Adrenal gland (tissue), 19 donors: ENCODE data around the gene MTHFD1L. TPM values are rescaled to one million over a fixed set of nuclear protein-coding genes. Genes with fewer than 3 reads are reported as not detected.
"Not testable (repeated sequence)": the region's sequence is repeated elsewhere in the genome, so short reads cannot be mapped to it uniquely, and the experiment has no call there.

Experiments used
- DNase-seq, 7 donors: peaks; one replicate each; pipeline ENCODE4 v3.0.0-alpha.2; 2019 to 2020
- H3K27ac ChIP-seq, 5 donors: fragments of 200-600 bp; sonication (generic) in 4 of 5; 1 replicate in 3 of 5; 2 replicates in 2 of 5; pipeline versions ENCODE4 v1.5.1 to v1.8.0; 2016 to 2020; ENCODE audit warnings: mild to moderate bottlenecking in 1 of 5
- H3K27me3 ChIP-seq: fragments of 200-600 bp; 2 replicates; pipeline ENCODE4 v1.8.0; 2021
- H3K36me3 ChIP-seq, 2 donors: fragments of 200-600 bp; replicated peaks in 1 of 2; 1 replicate in 1 of 2; 2 replicates in 1 of 2; pipeline versions ENCODE4 v1.5.1 to v1.8.0; 2018 to 2022
- H3K4me1 ChIP-seq, 2 donors: fragments of 200-600 bp; replicated peaks in 1 of 2; 1 replicate in 1 of 2; 2 replicates in 1 of 2; pipeline versions ENCODE4 v1.5.1 to v1.8.0; 2018 to 2021
- H3K4me3 ChIP-seq, 4 donors: fragments of 200-600 bp; sonication (generic) in 3 of 4; one replicate each; pipeline ENCODE4 v1.5.1; 2016 to 2018
- H3K9me3 ChIP-seq, 3 donors: fragments of 200-600 bp; sonication (generic) in 1 of 3; replicated peaks in 1 of 3; 1 replicate in 2 of 3; 2 replicates in 1 of 3; pipeline versions ENCODE4 v1.5.1 to v1.8.0; 2016 to 2021
- POLR2A ChIP-seq, 2 donors: fragments of 450-650 bp; IDR thresholded peaks; one replicate each; pipeline ENCODE4 v1.6.1; 2017; ENCODE audit warnings: antibody characterized with exemption in 2 of 2, mild to moderate bottlenecking in 2 of 2, moderate library complexity in 1 of 2
- WGBS, 4 donors: extraction: QIAGEN DNeasy Blood & Tissue Kit in 2 of 4; methylation state at CpG; one replicate each; pipeline versions ENCODE4 v1.1.5 to v1.1.7; 2013 to 2017; 5-methylcytosine and 5-hydroxymethylcytosine counted together
- intact Hi-C, 2 donors: fragments of 100-400 bp; cut with DNase I; formaldehyde crosslinking; loops; one replicate each; pipeline versions ENCODE4 v1.14.1 to v1.15.0; 2022 to 2023
- long read RNA-seq, 10 donors: library from polyadenylated mRNA in 3 of 10; unstranded in 2 of 10; stranded (forward) in 1 of 10; transcript quantifications; one replicate each; pipeline ENCODE4 v2.0.0 and lab custom pipeline, GENCODE V29; 2021 to 2026
- polyA plus RNA-seq, 3 donors: library from polyadenylated mRNA; stranded (reverse); fragments of 200-250 nt in 2 of 3; fragments of 350-450 nt in 1 of 3; fragmentation: Illumina TruSeq in 1 of 3; extraction: RNeasy Lipid Tissue Mini Kit (QIAGEN cat#74804) in 1 of 3; gene quantifications; one replicate each; pipeline ENCODE4 v1.2.3, GENCODE V29; 2013 to 2014
- total RNA-seq, 9 donors: library from RNA; depleted of rRNA in 4 of 9; stranded (reverse); fragments of >200 nt in 4 of 9; fragments of 120-200 nt in 1 of 9; fragmentation: NEBNext Ultra II Directional in 1 of 9; extraction: Animal tissue kit (Norgen Biotek cat#: 25700) in 1 of 9; gene quantifications; one replicate each; pipeline versions ENCODE4 v1.1.0 to v1.2.4, GENCODE V29; 2013 to 2023
- TF ChIP-seq, protein P1 (sequence below), 6 experiments: fragments of 450-650 bp in 4 of 6; fragments of 200-600 bp in 2 of 6; sonication (generic) in 1 of 6; IDR thresholded peaks; 1 replicate in 5 of 6; 2 replicates in 1 of 6; pipeline versions ENCODE4 v1.5.1 to v1.8.0; 2016 to 2021; ENCODE audit warnings: antibody characterized with exemption in 6 of 6, mild to moderate bottlenecking in 2 of 6, moderate library complexity in 1 of 6
- donor health status: healthy with polysubstance abuse.
- donor health status: Bipolar disorder and iron deficiency.
- donor health status: DM: yes; HTN: yes; CAD: no.
- donor health status: DM: no; HTN: no; CAD: no.
- donor health status: DM: no; HTN: no; CAD: no.
- donor health status: DM: yes; HTN: yes; CAD: no.

MTHFD1L gene
- total RNA-seq = 10 to 100 TPM; 12.5 to 28.8 (median 21.1) TPM
- polyA plus RNA-seq = 10 to 100 TPM in 1 of 3 donors, 1 to 10 TPM in 2; 8.5 to 16.8 (median 9.8) TPM
- long read RNA-seq, donor 1 = 0 reads
- long read RNA-seq, donor 2, partial matches to known transcripts = 10 of 11 reads
- long read RNA-seq, donor 2, other reads (novel, unspliced or antisense) = 0 of 11 reads
- long read RNA-seq, donor 3, partial matches to known transcripts = 5 of 5 reads
- long read RNA-seq, donor 3, other reads (novel, unspliced or antisense) = 0 of 5 reads
- long read RNA-seq, donor 4, partial matches to known transcripts = 1 of 2 reads
- long read RNA-seq, donor 4, other reads (novel, unspliced or antisense) = 1 of 2 reads
- long read RNA-seq, donor 5, transcript MTHFD1L-211 (28 exons, 3,475 nt) = major isoform, 14 of 34 reads
- long read RNA-seq, donor 5, transcript MTHFD1L-203 (28 exons, 3,604 nt) = minor isoform, 9 of 34 reads
- long read RNA-seq, donor 5, partial matches to known transcripts = 1 of 34 reads
- long read RNA-seq, donor 5, other reads (novel, unspliced or antisense) = 7 of 34 reads
- long read RNA-seq, donor 6, partial matches to known transcripts = 3 of 4 reads
- long read RNA-seq, donor 6, other reads (novel, unspliced or antisense) = 1 of 4 reads
- long read RNA-seq, donor 7 = 0 reads
- long read RNA-seq, donor 8, partial matches to known transcripts = 5 of 8 reads
- long read RNA-seq, donor 8, other reads (novel, unspliced or antisense) = 0 of 8 reads
- long read RNA-seq, donor 9, partial matches to known transcripts = 8 of 8 reads
- long read RNA-seq, donor 9, other reads (novel, unspliced or antisense) = 0 of 8 reads
- long read RNA-seq, donor 10 = 0 reads

DNA sequence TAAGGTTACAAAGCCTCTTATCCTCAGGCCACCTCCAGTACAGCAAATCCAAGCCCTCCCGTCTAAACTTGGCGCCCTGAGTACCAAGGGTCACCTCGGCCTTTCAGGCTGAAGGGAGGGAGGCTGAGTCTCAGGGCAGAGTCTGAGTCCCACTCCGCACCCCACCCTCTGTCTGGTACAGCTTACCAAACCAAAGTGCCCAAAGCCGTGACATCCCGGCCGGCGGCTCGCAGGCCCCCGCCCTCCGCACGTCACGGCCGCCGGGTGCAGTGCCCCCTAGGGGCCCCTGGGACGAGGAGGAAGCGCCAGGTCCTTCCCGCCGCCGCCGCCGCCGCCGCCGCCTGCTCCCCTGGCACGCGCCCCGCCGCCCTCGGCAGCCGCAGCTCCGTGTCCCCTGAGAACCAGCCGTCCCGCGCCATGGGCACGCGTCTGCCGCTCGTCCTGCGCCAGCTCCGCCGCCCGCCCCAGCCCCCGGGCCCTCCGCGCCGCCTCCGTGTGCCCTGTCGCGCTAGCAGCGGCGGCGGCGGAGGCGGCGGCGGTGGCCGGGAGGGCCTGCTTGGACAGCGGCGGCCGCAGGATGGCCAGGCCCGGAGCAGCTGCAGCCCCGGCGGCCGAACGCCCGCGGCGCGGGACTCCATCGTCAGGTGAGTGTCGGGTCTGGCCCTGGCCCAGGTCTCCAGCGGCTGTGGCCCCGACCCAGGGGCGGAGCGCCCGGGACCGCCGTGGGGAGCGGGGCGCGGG lies at the start of gene MTHFD1L:
Gene MTHFD1L (plus strand): TSS at position 297 of the 741 bp plus-strand sequence. CDS start 121 bp downstream, at position 418.
- peak; percentile 80 for TF ChIP-seq POLR2A (IDR thresholded peaks at IDR 0.05)
- TF ChIP-seq, protein P1, sequence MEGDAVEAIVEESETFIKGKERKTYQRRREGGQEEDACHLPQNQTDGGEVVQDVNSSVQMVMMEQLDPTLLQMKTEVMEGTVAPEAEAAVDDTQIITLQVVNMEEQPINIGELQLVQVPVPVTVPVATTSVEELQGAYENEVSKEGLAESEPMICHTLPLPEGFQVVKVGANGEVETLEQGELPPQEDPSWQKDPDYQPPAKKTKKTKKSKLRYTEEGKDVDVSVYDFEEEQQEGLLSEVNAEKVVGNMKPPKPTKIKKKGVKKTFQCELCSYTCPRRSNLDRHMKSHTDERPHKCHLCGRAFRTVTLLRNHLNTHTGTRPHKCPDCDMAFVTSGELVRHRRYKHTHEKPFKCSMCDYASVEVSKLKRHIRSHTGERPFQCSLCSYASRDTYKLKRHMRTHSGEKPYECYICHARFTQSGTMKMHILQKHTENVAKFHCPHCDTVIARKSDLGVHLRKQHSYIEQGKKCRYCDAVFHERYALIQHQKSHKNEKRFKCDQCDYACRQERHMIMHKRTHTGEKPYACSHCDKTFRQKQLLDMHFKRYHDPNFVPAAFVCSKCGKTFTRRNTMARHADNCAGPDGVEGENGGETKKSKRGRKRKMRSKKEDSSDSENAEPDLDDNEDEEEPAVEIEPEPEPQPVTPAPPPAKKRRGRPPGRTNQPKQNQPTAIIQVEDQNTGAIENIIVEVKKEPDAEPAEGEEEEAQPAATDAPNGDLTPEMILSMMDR (IDR thresholded peaks at IDR 0.05) = peak; percentile 13 to 71 (median 46)
- peak within 1 kb of the TSS; percentile 88 to 98 (median 95) for H3K27ac ChIP-seq
- H3K4me1 ChIP-seq = peaks cover 6 to 8% of the 10 kb centered on the region in 2 donors
- H3K36me3 ChIP-seq = no peaks in the 10 kb centered on the region
- WGBS, 4 donors = 0 to 4% (median 0%) methylated on average over 3 to 82 of the region's 82 CpGs
- intact Hi-C loops = no loop called here
- peak; percentile 81 to 91 (median 86) for DNase-seq
- peak within 1 kb of the TSS in 3 of 4 donors; percentile 45 to 79 (median 76) for H3K4me3 ChIP-seq
- no peaks in the 10 kb centered on the region for H3K9me3 ChIP-seq
- H3K27me3 ChIP-seq = no peaks in the 10 kb centered on the region

DNA sequence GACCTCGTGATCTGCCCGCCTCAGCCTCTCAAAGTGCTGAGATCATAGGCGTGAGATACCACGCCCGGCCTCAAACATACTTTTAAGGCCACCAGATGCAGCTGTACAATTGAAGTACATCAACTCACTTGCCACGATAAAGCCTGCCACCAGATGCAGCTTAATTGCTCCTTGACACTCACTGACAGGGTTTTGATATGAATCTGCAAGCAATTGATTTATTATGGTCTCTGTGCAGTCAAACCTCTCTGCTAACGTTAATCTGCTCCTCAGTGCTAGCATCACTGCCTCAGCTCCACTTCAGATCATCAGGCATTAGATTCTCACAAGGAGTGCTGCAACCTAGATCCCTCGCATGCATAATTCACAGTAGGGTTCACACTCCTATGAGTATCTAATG lies 48.9 kb upstream of the MTHFD1L start:
- H3K9me3 ChIP-seq, H3K27ac ChIP-seq, H3K4me1 ChIP-seq, H3K4me3 ChIP-seq, DNase-seq, H3K36me3 ChIP-seq, H3K27me3 ChIP-seq: not testable (repeated sequence)
- WGBS, 4 donors = 68 to 86% (median 78%) methylated on average over 7 to 8 of the region's 8 CpGs
- intact Hi-C loops = loop anchor here in 1 of 2 donors (10.0 kb wide), 1 partner anchor 742 kb away; no protein-coding TSS in a partner anchor

DNA sequence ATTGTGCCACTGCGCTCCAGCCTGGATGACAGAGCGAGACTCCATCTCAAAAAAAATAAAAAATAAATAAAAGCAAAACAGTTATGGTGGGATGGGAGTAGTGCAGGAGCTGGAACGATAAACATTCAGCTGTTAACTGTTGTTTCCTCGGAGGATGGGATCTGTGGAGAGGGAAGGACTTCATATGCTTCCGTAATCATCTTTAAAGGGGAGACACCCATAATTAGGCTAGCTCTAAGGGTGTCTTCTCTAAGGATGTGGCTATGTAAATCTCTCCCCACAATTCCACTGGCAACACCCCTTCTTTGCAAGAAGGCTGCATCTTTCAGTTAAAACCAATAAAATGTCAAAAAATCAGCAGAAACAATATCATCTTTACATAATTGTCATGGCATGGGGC lies 42.6 kb upstream of the MTHFD1L start:
- TF ChIP-seq POLR2A (IDR thresholded peaks at IDR 0.05) = no peak
- TF ChIP-seq, protein P1 (IDR thresholded peaks at IDR 0.05) = no peak
- no peak overlapping the region for H3K27ac ChIP-seq
- H3K4me1 ChIP-seq = no peaks in the 10 kb centered on the region
- no peaks in the 10 kb centered on the region for H3K9me3 ChIP-seq
- H3K27me3 ChIP-seq = no peaks in the 10 kb centered on the region
- H3K4me3 ChIP-seq = no peak overlapping the region
- intact Hi-C loops = no loop called here
- no peak for DNase-seq
- no peaks in the 10 kb centered on the region for H3K36me3 ChIP-seq
- WGBS, 4 donors = 88 to 93% (median 92%) methylated on average over 5 of the region's 5 CpGs

DNA sequence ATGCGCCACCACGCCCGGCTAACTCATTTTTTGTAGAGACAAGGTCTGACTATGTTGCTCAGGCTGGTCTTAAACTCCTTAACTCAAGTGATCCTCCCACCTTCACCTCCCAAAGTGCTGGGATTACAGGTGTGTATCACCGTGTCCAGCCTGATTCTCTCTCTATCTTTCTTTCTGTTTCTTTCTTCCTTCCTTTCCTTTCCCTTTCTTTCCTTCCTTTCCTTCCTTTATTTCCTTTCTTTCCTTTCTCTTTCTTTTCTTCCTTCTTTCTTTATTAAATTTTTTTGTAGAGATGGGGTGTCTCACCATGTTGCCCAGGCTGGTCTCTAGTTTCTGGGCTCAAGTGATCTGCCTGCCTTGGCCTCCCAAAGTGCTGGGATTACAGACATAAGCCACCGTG lies 38.7 kb upstream of the MTHFD1L start:
- no peak for TF ChIP-seq POLR2A (IDR thresholded peaks at IDR 0.05)
- TF ChIP-seq, protein P1 (IDR thresholded peaks at IDR 0.05) = no peak
- Histone ChIP-seq H3K27me3 (no peaks in the 10 kb centered on the region), H3K4me3 (no peak overlapping the region), H3K9me3 (no peaks in the 10 kb centered on the region), H3K36me3 (no peaks in the 10 kb centered on the region), H3K27ac (no peak overlapping the region), H3K4me1 (no peaks in the 10 kb centered on the region)
- WGBS, 4 donors = 88 to 91% (median 90%) methylated on average over 5 of the region's 5 CpGs
- no peak for DNase-seq
- intact Hi-C loops = no loop called here

DNA sequence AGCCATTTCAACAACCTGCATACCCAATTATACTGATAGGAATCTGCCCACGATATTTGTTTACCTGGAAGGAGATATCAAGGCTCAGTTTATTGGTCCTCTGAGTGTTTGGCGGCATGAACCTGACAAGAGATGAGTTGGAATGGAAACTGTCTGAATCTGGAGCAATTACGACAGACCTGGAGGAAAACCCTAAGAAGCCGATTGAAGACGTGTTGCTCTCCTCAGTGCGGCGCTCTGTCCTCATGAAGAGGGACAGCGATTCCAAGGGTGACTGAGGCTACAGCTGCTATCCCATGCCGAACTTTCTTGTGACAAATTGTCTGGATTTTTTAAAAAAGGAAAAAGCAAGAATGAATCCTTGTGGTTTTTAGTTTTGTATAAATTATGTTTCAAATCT lies 37.4 kb upstream of the MTHFD1L start:
- H3K27me3 ChIP-seq, H3K9me3 ChIP-seq, H3K27ac ChIP-seq, H3K4me3 ChIP-seq, intact Hi-C loops, H3K4me1 ChIP-seq, H3K36me3 ChIP-seq, DNase-seq: not testable (repeated sequence)
- WGBS, 4 donors = 70 to 89% (median 86%) methylated on average over 9 of the region's 9 CpGs
